ENCODE results near the gene ANAPC2. TPM values are rescaled to one million over a fixed set of nuclear protein-coding genes. Genes with fewer than 3 reads are reported as not detected.

Gene ANAPC2
- total RNA-seq, 1 donor = 32.9 TPM

DNA sequence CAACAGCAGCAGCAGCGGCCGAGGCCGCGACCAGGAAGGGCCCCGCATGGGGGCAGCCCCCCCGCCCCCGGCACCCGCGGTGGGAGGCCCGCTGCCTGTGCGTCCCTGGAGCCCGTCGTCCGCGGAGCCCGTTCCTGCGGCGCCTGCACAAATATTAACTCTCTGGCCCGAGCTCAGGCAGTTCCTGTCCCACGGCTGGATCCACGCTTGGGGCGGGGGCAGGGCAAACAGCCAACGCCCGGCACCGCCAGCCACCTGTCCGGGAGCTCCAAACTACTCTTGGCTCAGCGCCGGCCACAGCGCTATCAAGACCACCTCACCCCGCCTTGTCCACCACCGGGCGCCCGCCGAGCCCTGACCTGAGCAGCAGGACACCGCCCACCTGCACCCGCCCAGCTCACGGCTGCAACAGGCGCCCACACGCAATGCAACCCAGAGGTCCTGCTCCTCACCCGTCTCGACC, 18.4 kb downstream of the ANAPC2 start, which contains the start of gene LRRC26:
Gene LRRC26, minus strand, starts transcription at position 156 of the 463 bp plus-strand sequence. Its CDS starts 108 bp downstream, at position 48.
- Histone ChIP-seq H3K36me3 (ENCODE audit: insufficient read depth, low read length) (no peaks in the 10 kb centered on the region), H3K4me2 (ENCODE audit: insufficient read depth, low read length) (no peak within 1 kb of the TSS), H3K79me2 (ENCODE audit: insufficient read depth, low read length) (no peaks in the 10 kb centered on the region), H3K27me3 (ENCODE audit: insufficient read depth, low read length) (peaks cover 46% of the 10 kb centered on the region), H3K4me3 (ENCODE audit: insufficient read depth, low read length) (no peak within 1 kb of the TSS), H2AFZ (ENCODE audit: low read length) (no peak within 1 kb of the TSS), H3K4me1 (ENCODE audit: insufficient read depth, low read length) (no peaks in the 10 kb centered on the region), H3K27ac (ENCODE audit: low read depth, low read length) (no peak within 1 kb of the TSS), H3K9me3 (ENCODE audit: low read depth, low read length) (no peaks in the 10 kb centered on the region), H4K20me1 (ENCODE audit: insufficient read depth, low read length) (no peaks in the 10 kb centered on the region)
- TF ChIP-seq, protein P1, sequence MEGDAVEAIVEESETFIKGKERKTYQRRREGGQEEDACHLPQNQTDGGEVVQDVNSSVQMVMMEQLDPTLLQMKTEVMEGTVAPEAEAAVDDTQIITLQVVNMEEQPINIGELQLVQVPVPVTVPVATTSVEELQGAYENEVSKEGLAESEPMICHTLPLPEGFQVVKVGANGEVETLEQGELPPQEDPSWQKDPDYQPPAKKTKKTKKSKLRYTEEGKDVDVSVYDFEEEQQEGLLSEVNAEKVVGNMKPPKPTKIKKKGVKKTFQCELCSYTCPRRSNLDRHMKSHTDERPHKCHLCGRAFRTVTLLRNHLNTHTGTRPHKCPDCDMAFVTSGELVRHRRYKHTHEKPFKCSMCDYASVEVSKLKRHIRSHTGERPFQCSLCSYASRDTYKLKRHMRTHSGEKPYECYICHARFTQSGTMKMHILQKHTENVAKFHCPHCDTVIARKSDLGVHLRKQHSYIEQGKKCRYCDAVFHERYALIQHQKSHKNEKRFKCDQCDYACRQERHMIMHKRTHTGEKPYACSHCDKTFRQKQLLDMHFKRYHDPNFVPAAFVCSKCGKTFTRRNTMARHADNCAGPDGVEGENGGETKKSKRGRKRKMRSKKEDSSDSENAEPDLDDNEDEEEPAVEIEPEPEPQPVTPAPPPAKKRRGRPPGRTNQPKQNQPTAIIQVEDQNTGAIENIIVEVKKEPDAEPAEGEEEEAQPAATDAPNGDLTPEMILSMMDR (IDR thresholded peaks at IDR 0.05; ENCODE audit: extremely low read depth, low read depth, low read length) = no peak
- no peak for DNase-seq (ENCODE audit: insufficient read length, low spot score, missing footprints)

DNA sequence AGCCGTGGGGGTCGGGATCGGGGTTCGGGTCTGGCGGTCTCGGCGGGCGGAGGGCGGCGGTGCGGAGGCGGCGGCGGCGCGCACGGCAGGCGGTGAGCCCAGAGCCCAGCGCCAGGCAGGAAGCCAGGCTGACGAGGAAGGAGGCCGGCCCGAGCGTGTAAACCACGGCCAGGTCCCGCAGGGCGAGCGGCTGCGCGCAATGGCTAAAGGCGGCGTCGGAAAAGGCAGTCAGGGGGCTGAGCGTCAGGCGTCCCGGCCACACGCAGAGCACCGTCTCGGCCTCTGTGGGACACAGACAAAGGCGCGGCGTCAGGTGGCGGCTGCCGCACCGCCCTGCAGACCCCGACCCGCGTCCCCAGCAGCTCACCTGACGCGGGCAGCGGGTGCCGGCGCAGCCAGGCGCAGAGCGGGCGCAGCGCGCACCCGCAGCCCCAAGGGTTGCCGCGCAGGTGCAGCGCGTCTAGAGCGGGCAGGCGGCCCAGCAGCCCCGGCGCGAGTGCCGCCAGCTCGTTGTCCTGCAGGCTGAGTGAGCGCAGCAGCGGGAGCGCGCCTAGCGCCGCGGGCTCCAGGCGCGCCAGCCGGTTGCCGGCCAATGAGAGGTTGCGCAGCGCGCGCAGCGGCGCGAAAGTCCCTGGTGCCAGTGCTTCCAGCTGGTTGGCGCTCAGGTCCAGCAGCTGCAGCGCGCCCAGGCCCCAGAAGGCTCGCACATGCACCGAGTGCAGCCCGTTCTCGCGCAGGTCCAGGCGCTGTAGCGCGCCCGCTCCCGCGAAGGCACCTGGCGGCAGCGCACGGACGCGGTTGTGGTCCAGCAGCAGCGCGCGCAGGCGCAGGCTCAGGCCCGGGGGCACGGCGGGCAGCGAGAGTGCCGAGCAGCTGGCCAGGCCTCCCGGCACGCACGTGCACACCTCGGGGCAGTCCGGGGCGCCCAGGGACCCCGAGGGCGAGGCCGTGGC, 19.2 kb downstream of the ANAPC2 start:
- Histone ChIP-seq H2AFZ (ENCODE audit: low read length) (no peak overlapping the region), H3K36me3 (ENCODE audit: insufficient read depth, low read length) (no peaks in the 10 kb centered on the region), H4K20me1 (ENCODE audit: insufficient read depth, low read length) (no peaks in the 10 kb centered on the region), H3K4me2 (ENCODE audit: insufficient read depth, low read length) (no peak overlapping the region), H3K4me1 (ENCODE audit: insufficient read depth, low read length) (no peaks in the 10 kb centered on the region), H3K79me2 (ENCODE audit: insufficient read depth, low read length) (no peaks in the 10 kb centered on the region), H3K9me3 (ENCODE audit: low read depth, low read length) (no peaks in the 10 kb centered on the region), H3K27ac (ENCODE audit: low read depth, low read length) (no peak overlapping the region), H3K4me3 (ENCODE audit: insufficient read depth, low read length) (no peak overlapping the region), H3K27me3 (ENCODE audit: insufficient read depth, low read length) (peaks cover 53% of the 10 kb centered on the region)
- DNase-seq (ENCODE audit: insufficient read length, low spot score, missing footprints) = peak; percentile 97
- TF ChIP-seq, protein P1 (IDR thresholded peaks at IDR 0.05; ENCODE audit: extremely low read depth, low read depth, low read length) = no peak

DNA sequence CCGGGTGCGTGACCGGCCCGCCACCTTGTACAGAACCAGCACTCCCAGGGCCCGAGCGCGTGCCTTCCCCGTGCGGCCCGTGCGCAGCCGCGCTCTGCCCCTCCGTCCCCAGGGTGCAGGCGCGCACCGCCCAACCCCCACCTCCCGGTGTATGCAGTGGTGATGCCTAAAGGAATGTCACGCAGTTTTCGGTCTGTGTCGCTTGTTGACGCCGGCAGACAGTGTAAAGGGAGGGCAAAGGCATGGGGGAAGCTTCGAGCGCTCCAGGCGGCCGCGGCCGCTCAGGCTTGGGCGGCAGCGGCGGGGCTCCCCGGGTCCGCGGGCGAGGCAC, 19.8 kb downstream of the ANAPC2 start:
- no peak overlapping the region for H3K4me3 ChIP-seq (ENCODE audit: insufficient read depth, low read length)
- no peak overlapping the region for H3K27ac ChIP-seq (ENCODE audit: low read depth, low read length)
- peaks cover 59% of the 10 kb centered on the region for H3K27me3 ChIP-seq (ENCODE audit: insufficient read depth, low read length)
- no peak overlapping the region for H3K4me2 ChIP-seq (ENCODE audit: insufficient read depth, low read length)
- H3K79me2 ChIP-seq (ENCODE audit: insufficient read depth, low read length) = no peaks in the 10 kb centered on the region
- no peaks in the 10 kb centered on the region for H3K36me3 ChIP-seq (ENCODE audit: insufficient read depth, low read length)
- TF ChIP-seq, protein P1 (IDR thresholded peaks at IDR 0.05; ENCODE audit: extremely low read depth, low read depth, low read length) = no peak
- no peaks in the 10 kb centered on the region for H3K9me3 ChIP-seq (ENCODE audit: low read depth, low read length)
- no peaks in the 10 kb centered on the region for H4K20me1 ChIP-seq (ENCODE audit: insufficient read depth, low read length)
- H3K4me1 ChIP-seq (ENCODE audit: insufficient read depth, low read length) = no peaks in the 10 kb centered on the region
- no peak overlapping the region for H2AFZ ChIP-seq (ENCODE audit: low read length)
- peak; percentile 93 for DNase-seq (ENCODE audit: insufficient read length, low spot score, missing footprints)

Measured in osteoblast (primary cell).